ENCODE measurements around the gene KRTAP9-9.

DNA sequence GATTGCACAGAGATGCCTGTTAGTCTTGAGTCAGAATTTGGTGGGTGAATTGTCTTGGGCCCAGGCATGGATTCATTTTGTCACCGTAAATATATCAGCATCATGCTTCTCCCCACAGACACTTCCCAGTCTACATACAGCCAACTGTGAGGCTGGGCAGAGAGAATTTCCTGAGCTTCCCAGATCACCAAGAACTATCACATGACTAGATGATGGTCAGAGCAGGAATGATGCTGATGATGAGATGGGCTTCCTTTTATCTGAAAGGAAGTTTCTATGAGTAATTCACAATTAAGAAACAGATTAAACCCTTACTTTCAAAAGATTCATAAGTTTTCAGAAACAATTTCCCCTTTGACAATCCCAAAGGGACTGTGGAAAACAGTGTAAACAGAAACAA lies 323 bp upstream of the KRTAP9-9 start:
- TF ChIP-seq, protein P1, sequence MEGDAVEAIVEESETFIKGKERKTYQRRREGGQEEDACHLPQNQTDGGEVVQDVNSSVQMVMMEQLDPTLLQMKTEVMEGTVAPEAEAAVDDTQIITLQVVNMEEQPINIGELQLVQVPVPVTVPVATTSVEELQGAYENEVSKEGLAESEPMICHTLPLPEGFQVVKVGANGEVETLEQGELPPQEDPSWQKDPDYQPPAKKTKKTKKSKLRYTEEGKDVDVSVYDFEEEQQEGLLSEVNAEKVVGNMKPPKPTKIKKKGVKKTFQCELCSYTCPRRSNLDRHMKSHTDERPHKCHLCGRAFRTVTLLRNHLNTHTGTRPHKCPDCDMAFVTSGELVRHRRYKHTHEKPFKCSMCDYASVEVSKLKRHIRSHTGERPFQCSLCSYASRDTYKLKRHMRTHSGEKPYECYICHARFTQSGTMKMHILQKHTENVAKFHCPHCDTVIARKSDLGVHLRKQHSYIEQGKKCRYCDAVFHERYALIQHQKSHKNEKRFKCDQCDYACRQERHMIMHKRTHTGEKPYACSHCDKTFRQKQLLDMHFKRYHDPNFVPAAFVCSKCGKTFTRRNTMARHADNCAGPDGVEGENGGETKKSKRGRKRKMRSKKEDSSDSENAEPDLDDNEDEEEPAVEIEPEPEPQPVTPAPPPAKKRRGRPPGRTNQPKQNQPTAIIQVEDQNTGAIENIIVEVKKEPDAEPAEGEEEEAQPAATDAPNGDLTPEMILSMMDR (IDR thresholded peaks at IDR 0.05) = no peak
- no peak for TF ChIP-seq POLR2A (IDR thresholded peaks at IDR 0.05)
